Mucosa of descending colon (tissue), 3 donors: Measurements from ENCODE around the gene EEF2KMT. TPM values are rescaled to one million over a fixed set of nuclear protein-coding genes. Genes with fewer than 3 reads are reported as not detected.
"Not testable (repeated sequence)": the region's sequence is repeated elsewhere in the genome, so short reads cannot be mapped to it uniquely, and the experiment has no call there.

ENCODE experiments used
- ATAC-seq: fragments of 200-7000 bp; cut with Tn5 transposase; one replicate; pipeline ENCODE4 v1.9.1; 2020; ENCODE audit warnings: mild to moderate bottlenecking, moderate library complexity
- DNase-seq, 3 donors: peaks; one replicate each; pipeline ENCODE4 v3.0.0-alpha.2; 2020
- H3K36me3 ChIP-seq: fragments of 200-600 bp; one replicate; pipeline ENCODE4 v1.8.0; 2021; ENCODE audit warnings: low read depth, mild to moderate bottlenecking
- H3K4me1 ChIP-seq: fragments of 200-600 bp; one replicate; pipeline ENCODE4 v1.8.0; 2021; ENCODE audit warnings: low read depth, mild to moderate bottlenecking
- H3K4me3 ChIP-seq: fragments of 200-600 bp; one replicate; pipeline ENCODE4 v1.8.0; 2021; ENCODE audit warnings: mild to moderate bottlenecking
- H3K9me3 ChIP-seq: fragments of 200-600 bp; one replicate; pipeline ENCODE4 v1.8.0; 2021; ENCODE audit warnings: mild to moderate bottlenecking
- intact Hi-C, 2 donors: fragments of 100-400 bp; cut with DNase I in 1 of 2; cut with micrococcal nuclease in 1 of 2; formaldehyde crosslinking; loops; one replicate each; pipeline versions ENCODE4 v1.11.0 to v1.11.1; 2022; cut with DNase I, micrococcal nuclease
- total RNA-seq, 3 donors: library from RNA; stranded (reverse); fragmentation: NEBNext Ultra II Directional in 2 of 3; extraction: Animal tissue kit (Norgen Biotek cat#: 25700) in 2 of 3; gene quantifications; one replicate each; pipeline versions ENCODE4 v1.2.1 to v1.2.4, GENCODE V29; 2021 to 2023
- TF ChIP-seq, protein P1 (sequence below): fragments of 200-600 bp; IDR thresholded peaks from one replicate; pipeline ENCODE4 v1.8.0; 2022; ENCODE audit warnings: antibody characterized with exemption, mild to moderate bottlenecking
- donor health status: DM: no; HTN: no; CAD: no; lungs with moderate emphysema.
- donor health status: DM: no; HTN: no; CAD: no.
- donor health status: DM: no; HTN: yes; CAD: no.

The EEF2KMT gene
- total RNA-seq, 3 donors from 2014 or later: 5.7 to 7.5 (median 7.0) TPM

DNA sequence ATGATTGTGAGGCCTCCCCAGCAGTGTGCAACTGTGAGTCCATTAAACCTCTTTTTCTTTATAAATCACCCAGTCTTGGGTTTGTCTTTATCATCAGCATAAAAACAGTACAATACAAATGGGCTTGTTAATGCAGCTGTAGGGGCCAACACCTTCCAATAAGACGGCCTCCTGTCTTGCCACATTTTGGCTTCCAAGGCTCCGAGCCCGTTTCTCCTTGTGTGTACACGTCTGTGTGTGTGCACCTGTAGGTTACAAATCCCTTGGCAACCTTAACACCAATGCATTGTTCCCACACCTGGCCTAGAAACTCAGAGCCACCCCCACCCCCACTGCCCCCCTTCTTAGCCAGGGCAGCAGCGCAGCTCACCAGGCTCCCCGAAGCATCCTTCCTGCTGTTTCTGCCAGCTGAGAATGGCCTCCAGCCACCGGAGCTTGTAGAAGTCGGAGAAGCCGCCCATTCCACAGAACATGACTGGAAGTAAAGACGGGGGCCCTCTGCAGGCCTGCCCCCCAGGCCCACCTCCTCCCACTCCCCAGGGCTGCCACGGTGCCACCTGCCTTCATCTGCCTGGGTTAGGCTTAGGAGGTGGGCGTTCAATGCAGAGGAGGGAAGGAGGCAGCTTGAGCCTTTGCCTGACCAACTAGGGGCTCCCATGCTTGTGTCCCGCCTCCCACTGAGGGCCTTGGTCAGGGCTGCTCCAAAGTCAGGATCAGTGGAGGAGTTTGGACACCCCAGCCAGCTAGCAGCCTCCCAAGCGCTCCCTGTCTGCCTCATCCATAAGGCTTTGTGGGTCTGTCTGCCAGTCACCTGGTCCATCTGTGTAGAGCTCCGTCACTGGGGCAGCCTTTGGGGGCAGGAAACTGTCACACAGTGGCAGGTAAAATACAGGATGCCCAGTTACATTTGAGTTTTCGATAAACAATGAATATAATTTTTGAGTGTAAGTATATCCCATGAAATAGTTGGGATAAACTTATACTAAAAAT lies 42.4 kb downstream of the EEF2KMT start:
- DNase-seq: no peak
- no peaks in the 10 kb centered on the region for H3K36me3 ChIP-seq
- no peak for ATAC-seq
- H3K4me1 ChIP-seq: no peaks in the 10 kb centered on the region
- H3K4me3 ChIP-seq: no peak overlapping the region
- intact Hi-C loops: no loop called here
- no peaks in the 10 kb centered on the region for H3K9me3 ChIP-seq
- TF ChIP-seq, protein P1, sequence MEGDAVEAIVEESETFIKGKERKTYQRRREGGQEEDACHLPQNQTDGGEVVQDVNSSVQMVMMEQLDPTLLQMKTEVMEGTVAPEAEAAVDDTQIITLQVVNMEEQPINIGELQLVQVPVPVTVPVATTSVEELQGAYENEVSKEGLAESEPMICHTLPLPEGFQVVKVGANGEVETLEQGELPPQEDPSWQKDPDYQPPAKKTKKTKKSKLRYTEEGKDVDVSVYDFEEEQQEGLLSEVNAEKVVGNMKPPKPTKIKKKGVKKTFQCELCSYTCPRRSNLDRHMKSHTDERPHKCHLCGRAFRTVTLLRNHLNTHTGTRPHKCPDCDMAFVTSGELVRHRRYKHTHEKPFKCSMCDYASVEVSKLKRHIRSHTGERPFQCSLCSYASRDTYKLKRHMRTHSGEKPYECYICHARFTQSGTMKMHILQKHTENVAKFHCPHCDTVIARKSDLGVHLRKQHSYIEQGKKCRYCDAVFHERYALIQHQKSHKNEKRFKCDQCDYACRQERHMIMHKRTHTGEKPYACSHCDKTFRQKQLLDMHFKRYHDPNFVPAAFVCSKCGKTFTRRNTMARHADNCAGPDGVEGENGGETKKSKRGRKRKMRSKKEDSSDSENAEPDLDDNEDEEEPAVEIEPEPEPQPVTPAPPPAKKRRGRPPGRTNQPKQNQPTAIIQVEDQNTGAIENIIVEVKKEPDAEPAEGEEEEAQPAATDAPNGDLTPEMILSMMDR: no peak

DNA sequence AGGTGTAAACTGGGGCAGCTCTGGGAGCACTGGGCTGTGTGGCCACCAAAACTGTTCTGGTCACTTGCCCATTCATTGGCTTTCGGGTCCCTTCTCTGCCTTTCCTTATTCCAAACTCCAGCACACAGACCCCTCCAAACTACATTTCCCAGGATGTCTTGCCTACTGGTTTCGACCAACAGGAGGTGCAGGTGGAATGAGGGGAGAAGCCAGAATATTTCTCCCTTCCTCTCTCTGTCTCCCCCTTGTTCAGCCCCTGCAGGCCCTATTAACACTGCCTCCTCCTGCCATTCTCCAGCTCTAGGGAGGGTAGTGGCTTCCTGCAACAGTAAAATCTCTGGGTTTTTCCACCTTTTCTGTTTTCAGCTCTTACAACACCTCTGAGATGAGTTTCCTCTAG lies 50.7 kb downstream of the EEF2KMT start:
- Histone ChIP-seq H3K4me1 (no peaks in the 10 kb centered on the region), H3K36me3 (no peaks in the 10 kb centered on the region), H3K9me3 (no peaks in the 10 kb centered on the region), H3K4me3 (no peak overlapping the region)
- intact Hi-C loops: no loop called here
- TF ChIP-seq, protein P1: no peak
- no peak for DNase-seq
- ATAC-seq: no peak

DNA sequence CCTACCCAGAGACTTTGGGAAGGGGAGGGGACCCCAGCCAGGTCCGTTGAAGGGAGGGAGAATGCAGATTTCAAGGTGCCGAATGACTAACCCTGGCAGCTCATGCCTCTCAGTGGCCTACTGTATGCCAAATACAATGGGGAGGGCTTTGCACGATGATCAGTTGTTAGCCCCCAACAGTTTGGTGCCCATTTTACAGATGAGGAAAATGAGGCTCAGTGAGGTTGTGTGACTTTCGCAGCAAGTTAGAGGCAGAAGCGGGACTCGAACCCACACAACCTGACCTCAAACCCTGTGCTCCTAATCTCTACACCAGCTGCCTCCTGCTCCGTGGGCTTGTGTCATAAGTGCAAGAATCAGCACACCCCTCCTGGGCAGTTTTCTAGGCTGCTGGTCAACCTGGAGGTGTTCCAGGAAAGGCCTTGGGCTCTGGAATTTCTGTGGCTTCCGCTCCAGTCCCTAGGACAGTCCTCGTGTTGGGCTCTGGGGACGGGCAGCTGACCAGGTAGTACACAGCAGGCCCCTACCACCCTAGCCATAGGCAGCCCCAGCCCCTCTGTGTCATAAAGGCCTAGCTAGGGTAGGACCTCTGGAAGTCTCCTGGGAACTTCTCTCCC lies 52.0 kb downstream of the EEF2KMT start:
- Histone ChIP-seq H3K4me3 (no peak overlapping the region), H3K36me3 (no peaks in the 10 kb centered on the region), H3K4me1 (no peaks in the 10 kb centered on the region), H3K9me3 (no peaks in the 10 kb centered on the region)
- no peak for ATAC-seq
- no peak for DNase-seq
- intact Hi-C loops: no loop called here
- TF ChIP-seq, protein P1: no peak

DNA sequence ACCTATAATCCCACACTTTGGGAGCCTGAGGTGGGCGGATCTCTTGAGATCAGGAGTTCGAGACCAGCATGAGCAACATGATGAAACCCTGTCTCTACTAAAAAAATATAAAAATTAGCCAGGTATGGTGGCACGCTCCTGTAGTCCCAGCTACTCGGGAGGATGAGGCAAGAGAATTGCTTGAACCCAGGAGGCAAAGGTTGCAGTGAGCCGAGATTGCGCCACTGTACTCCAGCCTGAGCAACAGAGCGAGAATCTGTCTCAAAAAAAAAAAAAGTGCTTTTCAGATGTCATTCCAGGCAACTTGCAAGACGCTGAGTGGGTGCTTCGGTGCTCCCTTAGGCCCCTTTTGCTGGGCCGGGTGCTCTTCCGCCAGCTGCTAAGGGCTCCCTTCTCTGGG lies 53.0 kb downstream of the EEF2KMT start:
- H3K4me1 ChIP-seq, intact Hi-C loops: not testable (repeated sequence)

DNA sequence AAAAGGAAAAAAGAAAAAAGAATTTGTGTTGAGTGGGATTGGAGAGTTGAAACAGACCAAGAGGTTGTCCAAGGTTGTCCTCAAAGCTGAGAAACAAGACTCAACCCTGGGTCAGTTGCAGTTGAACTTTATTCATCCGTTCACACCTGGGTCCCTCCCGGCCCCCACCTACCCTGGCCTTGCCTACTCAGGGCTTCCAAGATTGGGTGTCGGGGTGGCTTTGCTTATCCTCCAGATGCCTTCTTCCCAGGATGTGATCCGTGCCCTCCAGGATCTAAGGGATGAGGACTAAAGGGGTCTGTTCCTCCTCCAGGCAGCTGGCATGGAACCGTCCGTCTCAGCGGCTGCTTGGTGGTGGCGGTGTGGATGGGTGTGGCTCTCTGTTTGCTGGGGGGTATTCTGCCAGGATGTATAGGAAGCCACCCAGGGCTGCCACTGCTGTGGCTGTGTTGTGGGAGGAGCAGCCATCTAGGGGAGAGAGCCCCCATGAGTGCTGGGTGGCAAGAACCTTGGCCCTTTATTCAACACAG lies 53.5 kb downstream of the EEF2KMT start:
- DNase-seq: no peak
- H3K4me3 ChIP-seq: no peak overlapping the region
- no peaks in the 10 kb centered on the region for H3K9me3 ChIP-seq
- intact Hi-C loops: no loop called here
- H3K36me3 ChIP-seq: no peaks in the 10 kb centered on the region
- ATAC-seq: no peak
- H3K4me1 ChIP-seq: no peaks in the 10 kb centered on the region
- TF ChIP-seq, protein P1: no peak

More for the DNA sequence above, 53.0 kb downstream of the EEF2KMT start:
- ATAC-seq, H3K9me3 ChIP-seq, H3K36me3 ChIP-seq, H3K4me3 ChIP-seq, DNase-seq: not testable (repeated sequence)
